HepG2 (cell line): Measurements from ENCODE around the gene LRRC73. TPM values are rescaled to one million over a fixed set of nuclear protein-coding genes. Genes with fewer than 3 reads are reported as not detected.

Experiments used
- AGO1 ChIP-seq: fragments of 200-400 bp; formaldehyde crosslinking; IDR thresholded peaks from 2 replicates; pipeline ENCODE4 v1.6.1; 2017; ENCODE audit warnings: mild to moderate bottlenecking, low read depth, low read length, moderate library complexity; ENCODE audit not compliant: poor library complexity, severe bottlenecking
- GFI1 ChIP-seq: sonication (generic); formaldehyde crosslinking; IDR thresholded peaks from 2 replicates; pipeline ENCODE4 v1.5.0; 2020; ENCODE audit warnings: missing genetic modification reagents, mild to moderate bottlenecking, borderline replicate concordance
- IRF2 ChIP-seq: IDR thresholded peaks from 2 replicates; pipeline ENCODE4 v1.6.1; 2018; ENCODE audit warnings: missing genetic modification reagents, missing compliant biosample characterization
- JDP2 ChIP-seq: sonication (generic); formaldehyde crosslinking; IDR thresholded peaks from 2 replicates; pipeline ENCODE4 v1.8.1; 2022; ENCODE audit warnings: missing genetic modification reagents, borderline replicate concordance
- MXI1 ChIP-seq: IDR thresholded peaks from 3 replicates; pipeline ENCODE4 v1.6.1; 2012; ENCODE audit warnings: low read depth, low read length, inconsistent platforms, borderline replicate concordance
- POLR2AphosphoS5 ChIP-seq: IDR thresholded peaks from 2 replicates; pipeline ENCODE4 v1.6.1; 2012; ENCODE audit warnings: low read depth, low read length
- PRDM4 ChIP-seq: sonication (generic); formaldehyde crosslinking; IDR thresholded peaks from 2 replicates; pipeline ENCODE4 v1.9.0; 2021; ENCODE audit warnings: missing genetic modification reagents, borderline replicate concordance
- RARA ChIP-seq: IDR thresholded peaks from 2 replicates; pipeline ENCODE4 v1.6.1; 2016; ENCODE audit warnings: missing genetic modification reagents, missing compliant biosample characterization
- RXRB ChIP-seq: IDR thresholded peaks from 2 replicates; pipeline ENCODE4 v1.6.1; 2016; ENCODE audit warnings: borderline replicate concordance, missing genetic modification reagents, missing compliant biosample characterization
- ZFP82 ChIP-seq: sonication (generic); formaldehyde crosslinking; IDR thresholded peaks from 2 replicates; pipeline ENCODE4 v1.5.1; 2020; ENCODE audit warnings: mild to moderate bottlenecking, missing genetic modification reagents, borderline replicate concordance
- ZFX ChIP-seq: sonication (generic); formaldehyde crosslinking; IDR thresholded peaks from 2 replicates; pipeline ENCODE4 v1.4.0; 2020; ENCODE audit warnings: mild to moderate bottlenecking, low read depth, missing genetic modification reagents, moderate library complexity
- ZGPAT ChIP-seq: IDR thresholded peaks from 2 replicates; pipeline ENCODE4 v1.6.1; 2016; ENCODE audit warnings: mild to moderate bottlenecking
- ZNF33B ChIP-seq: sonication (generic); formaldehyde crosslinking; IDR thresholded peaks from 2 replicates; pipeline ENCODE4 v1.5.1; 2020; ENCODE audit warnings: mild to moderate bottlenecking, missing genetic modification reagents
- ZNF343 ChIP-seq: sonication (generic); formaldehyde crosslinking; IDR thresholded peaks from 2 replicates; pipeline ENCODE4 v1.4.0; 2020; ENCODE audit warnings: mild to moderate bottlenecking, missing genetic modification reagents
- ZNF564 ChIP-seq: sonication (generic); formaldehyde crosslinking; IDR thresholded peaks from 2 replicates; pipeline ENCODE4 v1.8.1; 2023; ENCODE audit warnings: mild to moderate bottlenecking, missing genetic modification reagents
- ZNF598 ChIP-seq: sonication (generic); formaldehyde crosslinking; IDR thresholded peaks from 2 replicates; pipeline ENCODE4 v1.5.1; 2020; ENCODE audit warnings: mild to moderate bottlenecking, missing genetic modification reagents, borderline replicate concordance
- ZNF737 ChIP-seq: sonication (generic); formaldehyde crosslinking; IDR thresholded peaks from 2 replicates; pipeline ENCODE4 v1.5.0; 2020; ENCODE audit warnings: missing genetic modification reagents, mild to moderate bottlenecking, borderline replicate concordance
- polyA plus RNA-seq, 8 experiments: library from polyadenylated mRNA; depleted of rRNA in 3 of 8; stranded (reverse) in 7 of 8; unstranded in 1 of 8; fragments of >200 nt; fragmentation: Illumina TruSeq in 4 of 8; extraction: Trizol in 4 of 8; gene quantifications; 2 replicates each; pipeline versions ENCODE4 v1.2.1 to v1.2.3, GENCODE V29; 2011 to 2016; ENCODE audit warnings: low read depth in 4 of 8, missing spikeins in 1 of 8, mixed read lengths in 1 of 8; ENCODE audit not compliant: insufficient read depth in 1 of 8
- total RNA-seq, 5 experiments: library from RNA; depleted of rRNA; stranded (reverse); fragments of >200 nt; fragmentation: Illumina TruSeq; extraction: Trizol; gene quantifications; 2 replicates each; pipeline ENCODE4 v1.2.3, GENCODE V29; 2016; ENCODE audit warnings: low read depth in 1 of 5
- TF ChIP-seq, protein P1 (sequence below): sonication (generic); formaldehyde crosslinking; IDR thresholded peaks from 2 replicates; pipeline ENCODE4 v1.5.1; 2020; ENCODE audit warnings: missing genetic modification reagents, mild to moderate bottlenecking, borderline replicate concordance
- TF ChIP-seq, protein P2 (sequence below): sonication (generic); formaldehyde crosslinking; IDR thresholded peaks from 2 replicates; pipeline ENCODE4 v1.5.0; 2020; ENCODE audit warnings: mild to moderate bottlenecking, missing genetic modification reagents, moderate library complexity
- TF ChIP-seq, protein P3 (sequence below): IDR thresholded peaks from 2 replicates; pipeline ENCODE4 v1.6.1; 2016

The LRRC73 gene
- total and polyA plus RNA-seq, 2 of the 13 experiments (the other 11 are each of a cell fraction or from before 2014, with no cell fraction given), result 0.11 to 0.12 TPM

- TF ChIP-seq, protein P1, sequence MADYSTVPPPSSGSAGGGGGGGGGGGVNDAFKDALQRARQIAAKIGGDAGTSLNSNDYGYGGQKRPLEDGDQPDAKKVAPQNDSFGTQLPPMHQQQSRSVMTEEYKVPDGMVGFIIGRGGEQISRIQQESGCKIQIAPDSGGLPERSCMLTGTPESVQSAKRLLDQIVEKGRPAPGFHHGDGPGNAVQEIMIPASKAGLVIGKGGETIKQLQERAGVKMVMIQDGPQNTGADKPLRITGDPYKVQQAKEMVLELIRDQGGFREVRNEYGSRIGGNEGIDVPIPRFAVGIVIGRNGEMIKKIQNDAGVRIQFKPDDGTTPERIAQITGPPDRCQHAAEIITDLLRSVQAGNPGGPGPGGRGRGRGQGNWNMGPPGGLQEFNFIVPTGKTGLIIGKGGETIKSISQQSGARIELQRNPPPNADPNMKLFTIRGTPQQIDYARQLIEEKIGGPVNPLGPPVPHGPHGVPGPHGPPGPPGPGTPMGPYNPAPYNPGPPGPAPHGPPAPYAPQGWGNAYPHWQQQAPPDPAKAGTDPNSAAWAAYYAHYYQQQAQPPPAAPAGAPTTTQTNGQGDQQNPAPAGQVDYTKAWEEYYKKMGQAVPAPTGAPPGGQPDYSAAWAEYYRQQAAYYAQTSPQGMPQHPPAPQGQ (CRISPR knock-in tag), result 0 out of 2 replicates have a peak, but pooled peaks have one; percentile 33
- TF ChIP-seq POLR2AphosphoS5 (peak; percentile 46), ZGPAT (peak; percentile 76), AGO1 (no peak), ZNF598 (CRISPR knock-in tag) (0 out of 2 replicates have a peak, but pooled peaks have one; percentile 21), JDP2 (no peak), ZNF343 (CRISPR knock-in tag) (no peak), GFI1 (CRISPR knock-in tag) (no peak), ZFP82 (no peak), IRF2 (CRISPR knock-in tag) (0 out of 2 replicates have a peak, but pooled peaks have one; percentile 44), RARA (CRISPR knock-in tag) (peak; percentile 42; the same call in 1 of the 2 replicates), MXI1 (0 out of 3 replicates have a peak, but pooled peaks have one; percentile 34), ZFX (CRISPR knock-in tag) (peak; percentile 81), RXRB (CRISPR knock-in tag) (peak; percentile 49; the same call in 1 of the 2 replicates), ZNF737 (CRISPR knock-in tag) (no peak; the same call in 1 of the 2 replicates), ZNF33B (CRISPR knock-in tag) (peak; percentile 52; the same call in 1 of the 2 replicates), ZNF564 (CRISPR knock-in tag) (no peak), PRDM4 (no peak)
- TF ChIP-seq, protein P2, sequence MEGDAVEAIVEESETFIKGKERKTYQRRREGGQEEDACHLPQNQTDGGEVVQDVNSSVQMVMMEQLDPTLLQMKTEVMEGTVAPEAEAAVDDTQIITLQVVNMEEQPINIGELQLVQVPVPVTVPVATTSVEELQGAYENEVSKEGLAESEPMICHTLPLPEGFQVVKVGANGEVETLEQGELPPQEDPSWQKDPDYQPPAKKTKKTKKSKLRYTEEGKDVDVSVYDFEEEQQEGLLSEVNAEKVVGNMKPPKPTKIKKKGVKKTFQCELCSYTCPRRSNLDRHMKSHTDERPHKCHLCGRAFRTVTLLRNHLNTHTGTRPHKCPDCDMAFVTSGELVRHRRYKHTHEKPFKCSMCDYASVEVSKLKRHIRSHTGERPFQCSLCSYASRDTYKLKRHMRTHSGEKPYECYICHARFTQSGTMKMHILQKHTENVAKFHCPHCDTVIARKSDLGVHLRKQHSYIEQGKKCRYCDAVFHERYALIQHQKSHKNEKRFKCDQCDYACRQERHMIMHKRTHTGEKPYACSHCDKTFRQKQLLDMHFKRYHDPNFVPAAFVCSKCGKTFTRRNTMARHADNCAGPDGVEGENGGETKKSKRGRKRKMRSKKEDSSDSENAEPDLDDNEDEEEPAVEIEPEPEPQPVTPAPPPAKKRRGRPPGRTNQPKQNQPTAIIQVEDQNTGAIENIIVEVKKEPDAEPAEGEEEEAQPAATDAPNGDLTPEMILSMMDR (CRISPR knock-in tag), result peak; percentile 98
- TF ChIP-seq, protein P3, sequence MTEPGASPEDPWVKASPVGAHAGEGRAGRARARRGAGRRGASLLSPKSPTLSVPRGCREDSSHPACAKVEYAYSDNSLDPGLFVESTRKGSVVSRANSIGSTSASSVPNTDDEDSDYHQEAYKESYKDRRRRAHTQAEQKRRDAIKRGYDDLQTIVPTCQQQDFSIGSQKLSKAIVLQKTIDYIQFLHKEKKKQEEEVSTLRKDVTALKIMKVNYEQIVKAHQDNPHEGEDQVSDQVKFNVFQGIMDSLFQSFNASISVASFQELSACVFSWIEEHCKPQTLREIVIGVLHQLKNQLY (CRISPR knock-in tag), result 0 out of 2 replicates have a peak, but pooled peaks have one; percentile 31
Observed at GRCh38 chr6:43506667-43507471, 3.3 kb downstream of the LRRC73 start (continued).
